Measurements from ENCODE around the gene MEF2D.
A peak's percentile ranks its signal among the peaks of the same experiment; 100 is the strongest.

Gene MEF2D

DNA sequence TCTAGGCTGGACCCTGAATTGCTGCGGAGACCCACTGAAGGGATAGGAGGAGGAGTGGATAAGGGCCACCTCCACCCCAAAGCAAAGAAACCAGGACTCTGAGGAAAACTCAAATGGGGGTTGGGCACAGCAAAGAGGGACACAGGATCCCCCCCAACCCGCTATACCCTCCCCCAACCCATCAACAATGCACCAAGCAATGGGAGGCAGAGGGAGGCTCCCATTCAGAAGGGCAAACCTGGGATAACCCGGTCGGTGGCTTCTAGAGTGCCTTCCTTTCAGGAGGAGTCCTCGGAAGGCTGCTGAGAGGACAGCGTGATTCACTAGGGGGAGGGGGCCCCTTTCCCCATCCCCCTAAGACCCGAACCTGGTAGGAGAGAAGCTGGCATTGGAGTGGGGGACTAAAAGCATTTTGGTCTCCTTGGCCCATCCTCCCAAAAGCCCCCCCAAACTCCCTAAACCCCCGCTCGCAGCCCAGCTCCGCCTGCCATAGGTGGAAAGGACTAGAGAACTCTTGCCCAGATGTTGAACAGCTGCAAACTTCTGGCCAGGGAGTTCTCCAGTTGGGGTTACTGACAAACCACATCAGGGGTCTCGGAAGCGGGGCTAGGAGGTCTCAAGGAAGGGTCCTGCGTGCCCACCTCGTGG lies 1.3 kb downstream of the MEF2D start:
- Mint-ChIP-seq H3K36me3 (peaks cover 58% of the 10 kb centered on the region), H3K4me1 (peaks cover 82% of the 10 kb centered on the region), H3K4me3 (peak overlapping the region; percentile 85), H3K9me3 (no peaks in the 10 kb centered on the region), H3K27ac (peak overlapping the region; percentile 99)
- no peak for DNase-seq (ENCODE audit: low spot score in 2 of 2)
- ATAC-seq, result no peak

DNA sequence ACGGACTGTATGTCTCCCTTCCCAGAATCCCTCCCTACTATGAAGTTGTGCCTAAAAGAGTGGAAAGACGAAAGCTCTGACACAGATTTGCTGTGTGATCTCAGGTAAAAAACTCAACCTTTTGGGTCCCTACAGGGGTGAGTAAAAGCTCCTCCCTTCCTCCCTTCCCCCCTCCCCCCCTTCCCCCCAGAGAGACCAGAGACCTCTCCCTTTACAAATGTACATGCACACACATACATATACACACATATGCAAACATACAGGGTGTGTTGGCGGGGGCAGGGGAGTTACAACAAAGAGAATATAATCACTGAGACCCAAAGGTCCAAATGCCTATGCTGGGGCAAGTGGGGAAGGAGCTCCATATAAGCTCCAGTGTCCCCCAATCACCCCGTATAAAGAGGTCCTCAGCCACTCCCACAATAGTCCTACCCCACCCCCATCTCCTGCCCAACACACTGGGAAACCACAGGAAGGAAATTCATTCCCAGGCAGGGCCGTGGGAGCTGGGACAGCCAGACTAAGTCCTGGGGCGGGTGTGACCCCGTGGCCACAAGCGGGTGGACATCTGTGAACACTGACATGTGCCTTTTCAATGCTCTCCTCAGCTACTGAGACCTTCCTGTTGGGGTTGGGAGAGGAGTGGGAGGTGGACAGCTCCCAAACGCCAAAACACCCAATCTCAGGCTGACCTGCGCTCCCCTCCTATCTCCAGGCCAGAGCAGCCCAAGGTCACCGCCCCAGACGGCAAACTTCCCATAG lies 2.0 kb downstream of the MEF2D start:
- DNase-seq (ENCODE audit: low spot score in 2 of 2), result peak in 1 of 2 donors; percentile 53
- peak overlapping the region; percentile 85 for H3K4me3 Mint-ChIP-seq

DNA sequence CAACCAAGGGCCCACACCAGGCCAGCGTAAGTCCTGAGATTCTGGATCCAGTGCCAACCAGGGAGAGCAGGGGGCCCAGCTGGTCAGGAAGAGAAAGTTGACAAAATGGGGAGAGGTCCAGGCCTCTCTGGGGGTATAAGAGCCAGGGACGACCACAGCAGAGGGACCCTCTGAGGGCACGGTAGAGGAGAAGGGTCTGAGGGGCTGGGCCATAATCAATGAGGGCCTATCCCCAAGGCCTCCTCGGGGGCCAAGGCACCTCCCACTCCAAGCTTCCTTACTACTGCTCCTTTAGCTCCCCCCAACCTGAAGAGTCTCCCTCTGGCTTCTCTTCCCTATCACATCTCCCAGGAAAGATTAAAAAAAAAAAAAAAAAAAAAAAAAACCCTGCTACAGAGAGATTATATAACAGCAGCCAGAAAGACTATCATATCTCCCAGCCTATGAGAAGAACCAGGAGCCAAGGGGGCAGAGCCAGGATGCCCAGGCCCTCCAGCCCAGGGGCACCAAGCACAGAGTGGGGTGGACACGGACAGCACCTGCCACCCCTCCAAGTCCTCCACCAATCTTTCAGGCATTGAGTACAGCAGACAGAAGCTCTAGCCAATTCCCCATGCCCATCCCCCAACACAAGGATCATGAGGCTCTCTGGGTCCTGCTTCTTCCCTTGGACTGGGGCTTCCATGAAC lies 2.7 kb downstream of the MEF2D start:
- no peak for DNase-seq (ENCODE audit: low spot score in 2 of 2)
- no peak for ATAC-seq
- no peaks in the 10 kb centered on the region for H3K9me3 Mint-ChIP-seq
- peak overlapping the region; percentile 99 for H3K27ac Mint-ChIP-seq
- H3K36me3 Mint-ChIP-seq, result peaks cover 66% of the 10 kb centered on the region
- H3K4me1 Mint-ChIP-seq, result peaks cover 81% of the 10 kb centered on the region
- peak overlapping the region; percentile 85 for H3K4me3 Mint-ChIP-seq

More for the DNA sequence above, 2.0 kb downstream of the MEF2D start:
- Mint-ChIP-seq H3K27ac (peak overlapping the region; percentile 99), H3K36me3 (peaks cover 64% of the 10 kb centered on the region), H3K4me1 (peaks cover 82% of the 10 kb centered on the region), H3K9me3 (no peaks in the 10 kb centered on the region)
- ATAC-seq, result no peak

DNA sequence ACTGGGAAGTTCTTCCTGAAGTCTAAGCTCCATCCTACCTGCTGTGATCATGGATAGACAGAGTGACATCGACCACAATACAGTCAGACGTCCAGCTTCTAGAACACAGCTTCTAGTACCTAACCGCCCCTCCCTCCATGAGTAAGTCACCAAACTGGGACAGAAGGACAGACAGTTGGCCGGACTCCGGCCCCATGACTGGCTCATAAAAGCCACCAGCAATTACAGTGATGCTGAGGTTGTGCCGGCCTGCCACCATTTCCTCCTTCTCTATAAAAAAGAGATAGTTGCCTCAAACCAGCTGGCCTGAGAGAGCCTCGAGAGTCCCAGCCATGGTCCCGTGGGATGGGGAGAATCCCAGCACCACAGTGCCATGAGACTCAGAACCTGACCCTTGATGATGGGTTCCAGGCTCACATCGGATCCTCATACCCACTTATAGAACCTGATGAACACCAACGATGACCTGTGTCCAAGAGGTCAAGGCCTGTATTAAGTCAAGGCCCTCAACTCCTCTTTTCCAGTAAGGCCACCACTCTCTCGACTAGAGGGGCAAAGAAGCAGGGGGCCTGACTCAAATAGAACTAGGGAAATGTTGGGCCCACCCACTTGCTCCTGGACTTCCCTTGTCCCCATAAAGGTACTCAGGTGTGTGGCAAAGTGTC lies 3.4 kb downstream of the MEF2D start:
- peaks cover 72% of the 10 kb centered on the region for H3K36me3 Mint-ChIP-seq
- peak overlapping the region; percentile 99 for H3K27ac Mint-ChIP-seq
- H3K4me3 Mint-ChIP-seq, result peak overlapping the region; percentile 85
- DNase-seq (ENCODE audit: low spot score in 2 of 2), result no peak
- peaks cover 81% of the 10 kb centered on the region for H3K4me1 Mint-ChIP-seq
- H3K9me3 Mint-ChIP-seq, result no peaks in the 10 kb centered on the region
- no peak for ATAC-seq

DNA sequence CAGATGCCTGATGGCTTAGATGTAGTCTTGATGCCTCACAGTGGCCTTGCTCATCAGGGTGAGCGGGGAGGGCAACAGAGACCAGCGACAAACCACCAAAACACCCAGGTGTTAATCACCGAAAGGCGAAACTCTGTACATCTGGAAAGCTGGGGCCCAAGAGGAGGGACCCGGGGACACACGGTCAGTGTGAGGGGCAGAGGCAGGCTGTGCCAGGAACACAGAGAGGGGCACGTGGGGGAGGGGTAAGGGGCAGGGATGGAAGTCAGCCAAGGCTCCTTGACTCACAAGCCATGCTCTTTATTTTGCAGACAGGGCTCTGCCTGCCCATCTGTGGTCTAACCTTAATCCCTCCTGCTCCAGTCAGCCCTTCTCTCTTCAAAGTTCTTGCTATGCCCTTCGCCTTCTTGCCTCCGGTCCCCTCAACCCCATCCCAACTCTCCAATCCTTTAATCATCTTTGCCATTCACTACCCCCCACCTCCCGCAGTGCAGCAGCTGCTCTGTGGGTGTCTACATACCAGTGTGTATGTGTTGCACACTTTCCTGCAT lies 4.3 kb downstream of the MEF2D start:
- ATAC-seq (peak; percentile 23), DNase-seq (ENCODE audit: low spot score in 2 of 2) (peak in 1 of 2 donors; percentile 64)
- peaks cover 72% of the 10 kb centered on the region for H3K36me3 Mint-ChIP-seq
- peak overlapping the region; percentile 99 for H3K27ac Mint-ChIP-seq
- peaks cover 81% of the 10 kb centered on the region for H3K4me1 Mint-ChIP-seq
- H3K4me3 Mint-ChIP-seq, result peak overlapping the region; percentile 85
- H3K9me3 Mint-ChIP-seq, result no peaks in the 10 kb centered on the region

DNA sequence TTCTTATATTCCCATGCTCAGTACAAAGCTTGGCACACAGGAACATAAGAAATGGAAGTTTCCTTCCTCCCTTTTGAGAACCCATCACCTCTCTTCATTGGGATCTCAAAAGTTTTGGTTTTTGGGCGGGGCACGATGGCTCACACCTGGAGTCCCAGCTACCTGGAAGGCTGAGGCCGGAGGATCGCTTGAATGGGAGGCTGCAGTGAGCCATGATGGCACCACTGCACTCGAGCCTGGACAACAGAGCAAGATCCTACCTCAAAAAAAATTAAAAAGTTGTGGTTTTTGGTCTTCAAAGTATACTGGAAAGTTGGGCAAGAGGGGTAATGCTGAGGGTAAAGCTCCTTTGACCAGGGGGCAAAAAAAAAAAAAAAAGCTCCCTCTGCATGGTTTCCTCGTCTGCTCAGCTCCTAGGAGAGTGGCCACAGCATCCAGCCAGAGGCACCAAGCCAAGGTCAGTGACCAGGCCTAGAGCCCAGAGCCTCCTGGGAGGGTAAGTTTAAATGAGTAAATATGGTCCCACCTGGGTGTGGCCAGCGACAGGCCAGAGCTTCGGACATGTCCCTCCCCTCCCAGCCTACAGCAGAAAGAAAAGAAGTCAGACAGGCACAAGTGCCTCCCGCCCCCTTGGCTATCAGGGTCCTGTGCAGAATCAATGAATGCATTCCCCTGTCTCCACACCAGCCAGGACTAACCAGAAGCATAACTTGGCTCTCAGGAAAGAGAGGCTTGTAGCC lies 5.0 kb downstream of the MEF2D start:
- ATAC-seq (no peak), DNase-seq (ENCODE audit: low spot score in 2 of 2) (no peak)
- Mint-ChIP-seq H3K4me1 (peaks cover 87% of the 10 kb centered on the region), H3K9me3 (no peaks in the 10 kb centered on the region), H3K27ac (peak overlapping the region; percentile 99), H3K4me3 (peak overlapping the region; percentile 85), H3K36me3 (peaks cover 69% of the 10 kb centered on the region)

DNA sequence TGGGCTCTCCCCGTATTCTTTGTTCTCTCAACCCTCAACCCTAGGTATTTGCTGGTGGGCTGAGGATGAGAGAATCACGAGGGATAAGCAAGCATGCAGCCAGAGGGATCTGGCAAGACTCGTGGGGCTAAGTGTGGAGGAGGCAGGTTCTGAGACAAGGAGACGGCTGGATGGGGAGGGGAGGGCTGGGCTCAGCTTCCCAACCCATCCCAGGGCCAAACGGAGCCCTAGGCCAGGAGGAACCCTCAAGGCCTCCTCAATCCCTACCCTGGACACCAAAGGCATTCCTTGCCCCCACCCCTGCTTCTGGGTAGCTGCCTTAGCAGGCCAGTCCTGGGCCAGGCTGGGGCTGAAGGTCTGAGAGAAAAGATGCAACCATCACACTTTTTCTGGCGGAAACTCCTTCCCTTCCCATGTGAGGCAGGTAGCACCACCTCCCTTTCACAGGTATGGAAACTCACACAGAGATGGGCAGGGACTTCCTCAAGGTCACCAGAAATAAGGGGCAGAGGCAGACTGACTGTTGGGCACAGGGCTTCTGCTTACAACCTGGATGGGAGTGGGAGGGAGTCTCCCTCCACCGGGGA lies 6.2 kb downstream of the MEF2D start:
- H3K36me3 Mint-ChIP-seq, result peaks cover 67% of the 10 kb centered on the region
- peaks cover 99% of the 10 kb centered on the region for H3K4me1 Mint-ChIP-seq
- DNase-seq (ENCODE audit: low spot score in 2 of 2) (no peak), ATAC-seq (no peak)
- no peaks in the 10 kb centered on the region for H3K9me3 Mint-ChIP-seq
- peak overlapping the region; percentile 99 for H3K27ac Mint-ChIP-seq
- H3K4me3 Mint-ChIP-seq, result peak overlapping the region; percentile 85

DNA sequence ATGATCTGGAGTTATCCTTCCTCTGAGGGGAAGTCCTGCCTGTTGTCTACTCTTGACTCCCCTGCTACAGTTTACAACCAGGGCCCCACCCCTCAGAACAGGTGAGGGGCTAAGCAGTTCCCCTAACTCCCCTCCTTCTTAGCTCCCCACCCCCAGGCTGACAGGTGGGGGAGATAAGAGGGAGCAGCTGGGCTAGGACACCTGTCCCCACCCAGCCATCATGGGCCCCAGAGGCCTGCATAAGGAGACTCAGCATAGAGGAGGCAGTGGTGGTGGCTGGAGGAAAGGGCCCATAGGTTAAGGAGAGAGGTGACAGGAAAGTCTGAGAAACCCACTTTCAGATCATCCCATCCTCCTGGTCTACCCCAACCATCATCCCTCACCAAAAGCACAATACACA lies 6.8 kb downstream of the MEF2D start:
- H3K4me3 Mint-ChIP-seq, result peak overlapping the region; percentile 85
- ATAC-seq (no peak), DNase-seq (ENCODE audit: low spot score in 2 of 2) (no peak)
- no peaks in the 10 kb centered on the region for H3K9me3 Mint-ChIP-seq
- peaks cover 65% of the 10 kb centered on the region for H3K36me3 Mint-ChIP-seq
- peak overlapping the region; percentile 99 for H3K27ac Mint-ChIP-seq
- peaks cover 99% of the 10 kb centered on the region for H3K4me1 Mint-ChIP-seq

DNA sequence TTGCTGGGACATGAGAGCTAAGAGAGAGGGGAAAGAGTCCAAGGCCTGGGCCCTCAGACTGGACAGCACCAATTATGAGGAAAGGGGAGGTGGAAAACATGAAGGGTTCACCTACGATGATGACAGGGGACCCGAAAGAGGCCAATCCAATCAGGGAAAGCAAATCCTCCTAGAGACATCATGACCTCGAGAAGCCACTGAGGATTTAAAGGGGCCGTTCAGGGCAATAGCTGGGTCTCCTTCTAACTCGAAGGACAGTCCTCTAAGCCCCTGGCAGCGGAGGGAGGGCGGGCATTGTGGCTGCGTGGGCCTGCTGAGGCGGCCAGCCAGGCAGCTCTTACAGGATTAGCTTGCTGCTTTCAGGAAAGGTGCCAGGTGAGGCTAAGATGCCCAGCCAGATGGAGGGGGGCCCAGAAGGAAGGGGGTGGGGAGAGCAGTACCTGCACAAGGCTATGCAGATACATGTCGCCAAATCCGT lies 7.4 kb downstream of the MEF2D start:
- Mint-ChIP-seq H3K4me3 (peak overlapping the region; percentile 85), H3K27ac (peak overlapping the region; percentile 99), H3K36me3 (peaks cover 67% of the 10 kb centered on the region), H3K9me3 (no peaks in the 10 kb centered on the region), H3K4me1 (peaks cover 99% of the 10 kb centered on the region)
- ATAC-seq (no peak), DNase-seq (ENCODE audit: low spot score in 2 of 2) (no peak)

DNA sequence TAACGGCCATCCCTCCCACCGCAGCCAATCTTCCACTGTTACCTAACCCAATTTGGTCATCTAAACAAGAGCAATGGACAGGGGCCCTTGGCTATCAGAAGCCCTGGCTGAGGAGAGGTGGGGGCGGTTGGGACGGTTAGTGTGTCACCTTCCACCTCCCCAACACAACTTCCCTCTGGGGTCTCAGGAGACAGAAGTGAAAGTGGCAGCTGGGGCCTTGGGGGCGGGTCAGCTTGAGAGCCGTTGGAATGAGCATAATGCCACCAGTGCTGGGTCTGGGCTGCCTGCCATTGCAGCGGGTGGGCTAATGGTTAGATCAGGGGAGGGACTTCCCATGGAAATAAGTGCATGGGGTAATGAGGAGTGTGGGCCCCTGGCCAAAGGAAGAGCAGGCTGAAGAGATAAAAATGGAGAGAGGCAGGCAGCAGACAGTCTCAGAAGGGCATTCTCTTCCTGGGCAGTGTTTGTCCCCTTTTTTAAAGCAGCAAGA lies 7.9 kb downstream of the MEF2D start:
- ATAC-seq (no peak), DNase-seq (ENCODE audit: low spot score in 2 of 2) (no peak)
- H3K36me3 Mint-ChIP-seq, result peaks cover 67% of the 10 kb centered on the region

DNA sequence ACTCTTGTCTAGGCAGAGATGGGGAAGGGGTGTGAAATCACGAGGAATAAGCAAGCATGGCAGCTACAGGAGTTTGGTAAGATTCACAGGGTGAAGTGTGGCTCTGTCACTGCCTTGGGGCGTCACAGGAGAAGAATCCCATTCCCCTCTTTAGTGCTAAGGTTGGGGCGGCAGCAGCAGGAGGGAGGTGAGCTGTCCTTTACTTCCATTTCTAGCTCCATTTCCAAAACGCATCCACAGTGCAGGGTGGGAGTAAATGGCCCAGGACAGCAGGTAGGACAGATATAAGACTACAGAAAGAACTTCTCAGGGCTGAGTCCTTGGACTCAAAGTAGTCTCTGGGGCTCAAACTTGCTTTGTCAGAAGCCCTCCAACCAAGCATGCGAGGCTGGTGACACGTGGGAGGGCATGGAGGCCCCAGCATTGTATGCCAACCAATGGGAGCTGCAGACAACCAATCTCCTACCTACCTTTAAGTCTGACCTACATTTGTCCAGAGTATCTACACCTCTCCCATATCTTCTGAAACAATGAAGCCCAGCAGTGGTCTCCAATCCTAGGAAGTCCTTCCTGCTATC lies 8.5 kb downstream of the MEF2D start:
- H3K4me3 Mint-ChIP-seq, result peak overlapping the region; percentile 85
- H3K27ac Mint-ChIP-seq, result peak overlapping the region; percentile 99
- no peaks in the 10 kb centered on the region for H3K9me3 Mint-ChIP-seq

More for the DNA sequence above, 7.9 kb downstream of the MEF2D start:
- Mint-ChIP-seq H3K4me1 (peaks cover 99% of the 10 kb centered on the region), H3K9me3 (no peaks in the 10 kb centered on the region), H3K27ac (peak overlapping the region; percentile 99), H3K4me3 (peak overlapping the region; percentile 85)

DNA sequence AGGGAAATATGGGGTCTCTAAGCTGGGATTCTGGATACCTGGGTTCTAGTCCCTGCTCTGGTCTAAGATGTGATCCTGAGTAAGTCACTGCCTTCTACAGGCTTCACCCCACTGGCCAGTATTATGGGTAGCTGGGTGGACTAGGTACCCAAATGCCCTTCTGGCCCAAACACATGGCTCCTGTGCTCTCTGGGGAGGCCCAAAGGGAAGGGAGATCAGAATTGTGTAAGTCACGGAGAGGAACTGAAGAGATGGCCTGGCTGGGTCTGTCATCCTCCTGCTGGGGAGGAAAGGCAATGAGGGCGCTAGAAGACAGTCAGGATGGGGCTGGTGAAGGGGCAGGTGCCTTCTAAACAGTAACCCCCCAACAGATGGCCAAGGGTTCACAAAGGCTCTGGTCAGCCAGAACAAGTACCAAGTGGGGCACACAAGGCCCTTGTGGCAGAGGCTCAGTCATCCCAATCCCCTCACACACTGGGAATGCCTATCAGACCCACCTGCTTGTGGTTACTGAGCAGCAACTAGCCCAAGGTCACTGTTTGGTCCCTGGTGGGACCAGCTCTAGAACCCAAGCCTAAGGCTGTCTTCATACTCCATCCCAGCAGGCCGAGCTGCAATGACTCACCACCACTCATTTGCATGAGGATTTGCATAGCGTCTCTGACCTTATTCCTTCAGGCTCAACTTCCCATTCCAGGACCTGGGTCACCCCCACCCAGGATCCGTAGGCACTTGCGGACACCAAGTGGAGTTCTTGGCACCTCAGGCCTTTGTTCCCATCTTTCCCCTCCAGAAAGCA lies 9.2 kb downstream of the MEF2D start:
- no peaks in the 10 kb centered on the region for H3K9me3 Mint-ChIP-seq
- H3K27ac Mint-ChIP-seq, result peak overlapping the region; percentile 99
- peak overlapping the region; percentile 85 for H3K4me3 Mint-ChIP-seq
- ATAC-seq (no peak), DNase-seq (ENCODE audit: low spot score in 2 of 2) (no peak)
- peaks cover 99% of the 10 kb centered on the region for H3K4me1 Mint-ChIP-seq
- peaks cover 62% of the 10 kb centered on the region for H3K36me3 Mint-ChIP-seq

More for the DNA sequence above, 8.5 kb downstream of the MEF2D start:
- Mint-ChIP-seq H3K4me1 (peaks cover 99% of the 10 kb centered on the region), H3K36me3 (peaks cover 65% of the 10 kb centered on the region)
- DNase-seq (ENCODE audit: low spot score in 2 of 2), result no peak
- no peak for ATAC-seq
